Stimulated activated CD4-positive, alpha-beta T cell treated with anti-CD3 and anti-CD28 coated beads, Interleukin-4, amount 100 ng/mL, for 4 hours (primary cell): ENCODE results near the gene CD44.
"Not testable (repeated sequence)": the region's sequence is repeated elsewhere in the genome, so short reads cannot be mapped to it uniquely, and the experiment has no call there.

Source experiments
- DNase-seq, 2 experiments: peaks; one replicate each; pipeline ENCODE4 v3.0.0-alpha.2; 2020

CD44 gene

DNA sequence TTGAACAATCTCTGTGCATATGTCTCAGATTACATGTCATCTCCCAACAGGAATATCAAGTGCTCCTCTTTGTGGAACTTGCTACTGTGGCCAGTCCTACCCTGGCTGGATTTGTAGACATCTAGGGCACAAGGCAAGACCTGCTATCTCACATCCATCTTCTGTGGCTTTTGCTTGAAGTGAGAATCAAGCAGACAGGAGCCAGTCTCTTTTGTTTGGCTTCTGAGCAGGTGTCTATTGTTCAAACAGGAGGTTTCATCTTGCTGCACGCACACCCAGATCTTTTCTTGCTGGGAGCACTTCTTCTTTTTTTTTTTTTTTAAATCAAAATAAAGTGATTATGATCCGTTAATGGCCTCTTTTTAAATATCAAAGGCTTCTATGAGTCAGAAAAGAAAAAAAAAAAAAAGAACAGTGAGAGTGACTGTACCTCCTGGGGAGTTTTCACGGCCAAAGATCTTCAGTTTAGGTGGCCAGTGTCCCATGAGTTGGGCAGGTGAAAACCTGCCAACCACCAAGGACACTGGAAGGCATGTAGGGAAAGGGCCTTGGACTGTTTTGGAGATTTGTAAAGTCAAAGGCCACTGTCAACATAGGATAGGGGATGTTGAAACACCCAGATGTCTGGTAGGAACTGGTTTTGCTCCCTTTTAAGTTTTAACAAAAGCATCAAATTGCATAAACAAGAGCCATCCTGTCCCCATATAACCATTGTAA lies 78.1 kb downstream of the CD44 start:
- peak in 1 of 2 experiments; percentile 21 for DNase-seq

DNA sequence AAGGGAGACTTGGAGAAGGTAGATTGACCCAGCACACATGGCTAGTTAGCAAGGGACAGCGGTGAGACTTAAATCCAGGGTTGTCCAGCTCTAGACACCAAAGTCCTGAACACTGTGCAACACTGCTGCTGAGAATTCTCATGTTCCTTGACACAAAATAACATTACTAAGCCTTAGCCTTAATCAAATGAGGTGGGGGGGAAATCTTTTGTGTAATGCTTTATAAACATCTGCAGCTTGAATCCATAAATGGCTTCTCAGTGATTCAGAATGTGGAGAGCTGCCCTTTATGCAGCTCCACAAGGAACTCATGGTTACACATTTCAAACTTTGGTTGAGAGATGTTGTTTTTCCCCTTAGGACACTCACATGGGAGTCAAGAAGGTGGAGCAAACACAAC lies 80.0 kb downstream of the CD44 start:
- no peak for DNase-seq

- no peak for DNase-seq
Observed at GRCh38 chr11:35223371-35223796, 84.4 kb downstream of the CD44 start.

DNA sequence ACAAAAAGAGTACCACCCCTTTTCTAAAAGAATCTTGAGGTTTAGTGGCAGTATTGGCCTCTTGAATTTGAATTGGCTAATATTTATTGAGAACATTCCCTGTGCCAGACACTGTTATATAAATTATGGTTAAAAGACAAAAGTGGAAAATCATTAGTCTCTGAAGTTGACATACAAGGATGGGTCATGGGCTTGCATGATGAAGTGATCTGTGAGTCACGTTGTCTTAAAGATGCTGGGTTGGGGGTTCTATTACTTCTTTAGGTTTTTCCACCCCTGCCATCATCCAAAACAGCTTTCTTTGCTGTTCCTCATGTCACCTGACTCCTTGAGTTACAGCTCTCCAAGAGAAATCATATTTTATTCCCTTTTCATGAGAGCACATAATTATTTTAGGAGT lies 85.0 kb downstream of the CD44 start:
- DNase-seq: no peak

DNA sequence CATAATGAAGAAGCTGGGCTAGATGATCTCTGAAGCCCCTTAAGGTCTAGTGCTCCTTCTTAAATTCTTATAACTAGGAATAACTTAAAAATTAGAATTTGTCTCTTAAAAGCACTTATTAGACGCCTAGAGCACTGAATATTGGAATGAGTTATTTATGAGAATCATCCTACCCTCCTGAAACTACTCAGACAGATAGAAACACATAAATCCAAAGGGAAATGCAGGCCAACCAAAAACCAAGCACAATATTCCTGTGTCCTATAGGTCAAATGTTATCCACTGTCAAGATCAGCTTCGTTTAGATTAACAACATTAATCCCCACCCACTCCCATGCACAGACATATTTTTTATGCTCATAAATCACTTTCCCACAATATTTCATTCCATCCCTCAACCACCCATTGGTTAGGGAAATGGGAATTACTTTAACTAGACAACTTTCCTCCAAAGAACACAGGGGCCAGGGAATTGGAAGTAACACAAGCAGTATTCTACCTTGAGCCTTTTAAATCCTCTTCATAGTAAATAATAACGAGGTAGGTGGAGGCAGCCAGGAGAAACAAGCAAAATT lies 87.1 kb downstream of the CD44 start:
- DNase-seq: no peak

DNA sequence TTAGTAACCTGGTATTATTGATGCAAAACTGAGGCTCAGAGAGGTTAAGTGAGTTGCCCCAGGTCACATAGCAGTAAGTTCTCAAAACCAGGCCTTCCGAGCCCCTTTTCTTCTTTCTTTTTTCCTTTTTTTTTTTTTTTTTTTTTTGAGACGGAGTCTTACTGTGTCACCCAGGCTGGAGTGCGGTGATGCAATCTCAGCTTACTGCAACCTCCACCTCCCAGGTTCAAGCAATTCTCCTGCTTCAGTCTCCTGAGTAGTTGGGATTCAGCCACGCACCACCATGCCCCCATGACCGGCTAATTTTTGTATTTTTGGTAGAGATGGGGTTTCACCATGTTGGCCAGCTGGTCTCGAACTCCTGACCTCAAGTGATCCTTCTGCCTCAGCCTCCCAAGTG lies 87.8 kb downstream of the CD44 start:
- DNase-seq: not testable (repeated sequence)

DNA sequence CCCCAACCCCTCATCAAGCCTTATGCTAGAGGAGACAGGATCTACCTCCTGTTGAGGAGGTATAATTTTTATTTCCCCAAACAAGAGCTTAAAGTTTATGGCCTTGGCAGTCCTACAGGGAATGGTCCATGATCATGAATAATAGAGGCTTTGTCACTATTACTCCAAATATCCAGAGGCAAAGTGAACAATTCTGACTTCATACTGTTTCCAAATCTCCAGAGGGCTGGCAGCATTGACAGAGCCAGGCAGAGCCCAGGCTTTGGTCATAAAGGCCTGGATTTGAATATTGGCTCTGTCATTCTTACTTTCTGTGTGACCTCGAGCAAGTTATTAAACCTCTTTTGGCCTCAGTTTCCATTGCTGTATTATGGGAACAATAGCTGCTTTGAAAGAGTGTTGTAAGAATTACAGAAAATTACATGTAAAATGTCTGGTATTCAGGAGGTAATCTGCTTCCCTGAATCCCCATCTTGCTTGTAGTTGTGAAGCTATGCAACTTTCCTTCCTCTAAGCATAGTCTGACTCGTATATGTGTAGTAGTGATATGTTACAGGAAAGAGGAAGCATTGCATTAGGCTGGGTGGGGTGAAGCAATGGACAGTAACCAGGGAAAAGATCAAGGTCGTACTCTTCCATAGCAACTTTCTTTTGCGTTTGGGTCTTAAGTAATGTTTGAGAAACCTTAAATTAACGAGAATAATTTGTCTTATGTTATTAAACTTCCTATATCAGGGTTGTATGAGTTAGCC lies 88.8 kb downstream of the CD44 start:
- no peak for DNase-seq

GRCh38 chr11:35228328-35228725 lies 89.4 kb downstream of the CD44 start:
- no peak for DNase-seq

DNA sequence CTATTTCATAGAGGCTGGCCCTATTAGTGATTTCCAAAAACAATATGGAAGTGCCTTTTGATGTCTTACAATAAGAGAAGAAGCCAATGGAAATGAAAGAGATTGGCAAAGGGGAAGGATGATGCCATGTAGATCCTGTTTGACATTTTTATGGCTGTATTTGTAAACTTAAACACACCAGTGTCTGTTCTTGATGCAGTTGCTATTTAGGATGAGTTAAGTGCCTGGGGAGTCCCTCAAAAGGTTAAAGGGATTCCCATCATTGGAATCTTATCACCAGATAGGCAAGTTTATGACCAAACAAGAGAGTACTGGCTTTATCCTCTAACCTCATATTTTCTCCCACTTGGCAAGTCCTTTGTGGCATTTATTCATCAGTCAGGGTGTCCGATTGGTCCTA lies 91.4 kb downstream of the CD44 start:
- DNase-seq: no peak

DNA sequence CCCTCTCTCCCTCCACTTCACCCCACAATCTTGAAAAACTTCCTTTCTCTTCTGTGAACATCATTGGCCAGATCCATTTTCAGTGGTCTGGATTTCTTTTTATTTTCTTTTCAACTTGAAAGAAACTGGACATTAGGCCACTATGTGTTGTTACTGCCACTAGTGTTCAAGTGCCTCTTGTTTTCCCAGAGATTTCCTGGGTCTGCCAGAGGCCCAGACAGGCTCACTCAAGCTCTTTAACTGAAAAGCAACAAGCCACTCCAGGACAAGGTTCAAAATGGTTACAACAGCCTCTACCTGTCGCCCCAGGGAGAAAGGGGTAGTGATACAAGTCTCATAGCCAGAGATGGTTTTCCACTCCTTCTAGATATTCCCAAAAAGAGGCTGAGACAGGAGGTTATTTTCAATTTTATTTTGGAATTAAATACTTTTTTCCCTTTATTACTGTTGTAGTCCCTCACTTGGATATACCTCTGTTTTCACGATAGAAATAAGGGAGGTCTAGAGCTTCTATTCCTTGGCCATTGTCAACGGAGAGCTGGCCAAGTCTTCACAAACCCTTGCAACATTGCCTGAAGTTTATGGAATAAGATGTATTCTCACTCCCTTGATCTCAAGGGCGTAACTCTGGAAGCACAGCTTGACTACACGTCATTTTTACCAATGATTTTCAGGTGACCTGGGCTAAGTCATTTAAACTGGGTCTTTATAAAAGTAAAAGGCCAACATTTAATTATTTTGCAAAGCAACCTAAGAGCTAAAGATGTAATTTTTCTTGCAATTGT lies 92.3 kb downstream of the CD44 start:
- no peak for DNase-seq

GRCh38 chr11:35232891-35233330 lies 93.9 kb downstream of the CD44 start:
- no peak for DNase-seq

GRCh38 chr11:35233518-35233917 lies 94.5 kb downstream of the CD44 start:
- DNase-seq: no peak

DNA sequence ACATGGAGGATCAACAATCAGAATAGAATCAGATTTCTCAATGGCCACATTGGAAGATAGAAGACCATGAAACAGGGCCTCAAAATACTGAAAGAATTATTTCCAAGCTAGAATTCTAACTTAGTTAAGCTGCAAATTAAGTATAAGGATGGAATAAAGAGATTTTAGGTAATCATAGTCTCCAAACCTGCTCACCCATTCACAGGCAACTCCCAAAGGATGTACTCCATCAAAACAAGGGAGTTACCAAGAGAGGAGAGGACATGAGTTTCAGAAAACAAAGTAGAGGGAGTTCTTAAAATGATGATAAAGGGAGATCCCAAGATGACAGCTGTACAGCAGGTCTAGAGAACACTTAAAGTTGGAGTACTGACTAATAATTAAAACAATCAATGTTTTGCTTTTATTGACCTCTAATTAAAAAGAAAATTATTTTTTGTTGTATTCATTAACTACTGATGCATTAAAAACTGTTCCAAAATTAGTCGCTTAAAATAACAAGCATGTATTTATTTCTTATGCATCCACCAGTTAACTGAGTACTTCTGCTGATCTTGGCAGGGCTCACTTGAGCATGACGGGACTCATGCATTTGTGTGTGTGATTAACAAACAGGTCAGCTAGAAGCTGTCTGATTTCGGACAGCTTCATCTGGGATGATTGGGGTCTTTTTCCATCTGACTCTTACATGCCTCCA lies 95.6 kb downstream of the CD44 start:
- no peak for DNase-seq

GRCh38 chr11:35235157-35235468 lies 96.1 kb downstream of the CD44 start:
- no peak for DNase-seq

GRCh38 chr11:35235498-35235897 lies 96.5 kb downstream of the CD44 start:
- no peak for DNase-seq

- DNase-seq: peak in 1 of 2 experiments; percentile 68
Observed at GRCh38 chr11:35235936-35236666, 97.1 kb downstream of the CD44 start.

- DNase-seq: no peak
Observed at GRCh38 chr11:35236667-35237003, 97.7 kb downstream of the CD44 start.

- no peak for DNase-seq
Observed at GRCh38 chr11:35237351-35237750, 98.4 kb downstream of the CD44 start.

DNA sequence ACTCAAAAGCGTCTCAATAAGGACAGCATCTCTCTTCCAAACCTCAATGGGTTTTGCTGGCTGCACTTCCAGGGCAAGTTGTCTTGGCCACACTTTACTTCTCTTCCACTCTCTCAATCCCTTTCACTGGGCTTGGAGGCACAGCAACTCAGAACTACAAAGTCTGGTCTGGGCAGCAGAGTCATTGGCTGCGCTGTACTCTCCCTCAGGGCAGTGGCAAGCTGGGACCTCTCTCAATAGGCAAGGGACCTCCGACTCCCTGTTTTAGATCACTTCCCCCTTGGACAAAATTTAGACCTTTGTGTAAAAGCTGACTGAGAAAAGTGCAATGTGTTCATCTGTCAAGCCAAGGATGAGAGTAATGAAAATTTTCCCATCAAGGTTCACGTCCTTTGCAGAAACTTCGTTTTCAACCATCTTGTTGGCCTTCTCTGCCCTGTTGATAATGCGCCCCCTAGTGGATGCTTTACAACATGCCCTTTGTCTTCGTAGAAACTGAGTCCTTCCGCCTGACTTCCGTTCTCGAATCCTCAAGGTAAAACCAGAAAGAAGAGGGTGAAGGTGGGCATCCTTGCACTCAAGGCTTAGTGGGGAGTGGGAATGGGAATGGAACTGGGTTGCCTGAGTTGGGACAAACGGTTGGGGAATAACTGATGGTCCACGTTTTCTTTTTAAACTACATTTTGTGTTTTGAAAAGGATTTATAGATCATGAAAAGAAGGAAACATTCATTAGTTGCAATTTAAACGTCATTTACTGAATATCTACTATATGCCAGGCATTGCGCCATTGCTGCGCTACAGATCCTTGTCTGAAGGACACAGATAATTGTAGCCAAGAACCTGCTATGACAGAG lies 99.1 kb downstream of the CD44 start:
- DNase-seq: peak in 1 of 2 experiments; percentile 48

GRCh38 chr11:35238882-35239281 lies 99.9 kb downstream of the CD44 start:
- no peak for DNase-seq

DNA sequence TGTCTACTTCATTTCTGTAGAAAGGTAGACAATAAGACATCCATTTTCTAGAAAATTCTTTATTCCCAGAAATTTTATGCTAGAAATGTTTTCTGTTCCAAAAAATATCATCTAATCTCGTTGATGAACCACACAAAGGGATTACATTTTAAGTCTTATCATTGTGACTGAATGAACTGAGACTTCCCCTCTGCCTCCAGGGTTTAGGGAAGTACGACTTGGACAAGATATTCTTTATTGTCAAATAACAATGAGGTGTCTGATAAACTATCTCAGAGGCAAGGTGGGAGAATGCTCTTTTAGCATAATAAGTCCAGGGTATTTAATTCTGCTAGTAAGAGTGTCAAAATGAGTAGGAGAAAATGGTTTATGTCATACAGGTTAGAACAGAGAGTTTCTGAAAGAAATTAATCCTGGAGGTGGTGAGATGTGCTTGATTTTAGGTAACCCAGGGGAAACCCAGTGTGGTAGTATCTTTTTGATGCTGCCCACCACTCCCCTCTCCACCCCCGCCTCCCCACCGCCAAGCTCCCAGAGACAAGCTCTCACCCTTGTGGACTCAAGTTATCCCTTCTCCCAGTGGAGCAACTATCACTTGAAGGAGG lies 100.6 kb downstream of the CD44 start:
- DNase-seq: no peak
